ENCODE measurements around the gene MCAT. TPM values are rescaled to one million over a fixed set of nuclear protein-coding genes. Genes with fewer than 3 reads are reported as not detected.
A peak's percentile ranks its signal among the peaks of the same experiment; 100 is the strongest.

Gene MCAT
- total and polyA plus RNA-seq, 2 of the 4 experiments (the other 2 are of a cell fraction) = 7.3 to 19.7 TPM

GRCh38 chr22:43100225-43100624 lies 43.0 kb downstream of the MCAT start:
- 80% methylated on average over 1 of the region's 5 CpGs; no CpG with 5 or more reads in 1 of the 2 experiments for WGBS, 2 experiments (ENCODE audit: extremely low coverage in 2 of 2, insufficient read length in 1 of 2)
- no peak for TF ChIP-seq CTCF (conservative IDR thresholded peaks at IDR 0.05; ENCODE audit: low read depth, low read length)
- peak; percentile 14; the same call in 1 of the 2 replicates for TF ChIP-seq BHLHE40 (IDR thresholded peaks at IDR 0.05; ENCODE audit: low read depth, low read length)
- TF ChIP-seq FOS (IDR thresholded peaks at IDR 0.05; ENCODE audit: low read depth, low read length) = no peak
- TF ChIP-seq MAFK (IDR thresholded peaks at IDR 0.05; ENCODE audit: low read depth, low read length) = no peak
- H3K56ac ChIP-seq (ENCODE audit: extremely low read depth, insufficient read depth, low read length) = no peak overlapping the region
- no peak overlapping the region for H3K4ac ChIP-seq (ENCODE audit: low read depth, low read length)
- H3K4me2 ChIP-seq (ENCODE audit: low read depth, low read length) = no peak overlapping the region
- no peak overlapping the region for H3K9ac ChIP-seq (ENCODE audit: low read depth, low read length)
- H3K23ac ChIP-seq (ENCODE audit: low read depth, low read length) = no peak overlapping the region
- no peak overlapping the region for H3K14ac ChIP-seq (replicated peaks; ENCODE audit: low read depth, low read length)
- BruUV-seq (replicated peaks) = no TSS peak
- H4K5ac ChIP-seq (ENCODE audit: low read depth, low read length) = no peak overlapping the region; the same call in 1 of the 2 replicates
- POLR2A ChIA-PET (ENCODE audit: unreplicated experiment) = no interaction called here
- peak overlapping the region; percentile 35 for H2AFZ ChIP-seq (replicated peaks; ENCODE audit: low read length, poor library complexity)
- no peak overlapping the region for H2BK120ac ChIP-seq (ENCODE audit: low read depth, low read length)
- no peak overlapping the region for H2AK5ac ChIP-seq (ENCODE audit: low read depth, low read length)
- H2AK9ac ChIP-seq (replicated peaks; ENCODE audit: low read depth, low read length, poor library complexity) = no peak overlapping the region
- dilution Hi-C loops (cut with HindIII; ENCODE audit: low sequenced_read_pairs, unreplicated experiment) (no loop called here), in situ Hi-C loops (cut with MboI; ENCODE audit: low sequenced_read_pairs) (no loop called here), intact Hi-C loops (cut with micrococcal nuclease) (no loop called here)
- no peaks in the 10 kb centered on the region for H3K36me3 ChIP-seq (ENCODE audit: control insufficient read depth, insufficient read depth, low read length)
- H2BK20ac ChIP-seq (ENCODE audit: low read depth, low read length) = no peak overlapping the region
- ATAC-seq (ENCODE audit: low read depth) = no peak; the same call in 1 of the 2 replicates
- H3K9me3 ChIP-seq (ENCODE audit: control insufficient read depth, insufficient read depth, low read length) = peaks cover 6% of the 10 kb centered on the region
- no peak overlapping the region for H2BK15ac ChIP-seq (ENCODE audit: low read depth, low read length)
- H3K4me1 ChIP-seq (ENCODE audit: control insufficient read depth, insufficient read depth, low read length) = peaks cover 3% of the 10 kb centered on the region; the same call in 1 of the 2 replicates
- no peak overlapping the region for H4K91ac ChIP-seq (ENCODE audit: insufficient read depth, low read depth, low read length)
- CTCF ChIA-PET = no interaction called here
- H3K27me3 ChIP-seq (ENCODE audit: control insufficient read depth, insufficient read depth, low read length) = no peaks in the 10 kb centered on the region
- peak; percentile 68 for DNase-seq
- H4K20me1 ChIP-seq (ENCODE audit: insufficient read depth, low read length) = no peaks in the 10 kb centered on the region
- no peak overlapping the region for H3K4me3 ChIP-seq (ENCODE audit: insufficient read depth, low read depth, low read length)
- no peak overlapping the region for H2BK5ac ChIP-seq (ENCODE audit: low read depth, low read length, poor library complexity, severe bottlenecking)
- H3K18ac ChIP-seq (ENCODE audit: low read depth, low read length) = peak overlapping the region; percentile 47; the same call in 1 of the 2 replicates
- peak overlapping the region in 1 of 2 experiments; percentile 34; a peak in 1 of 4 replicates for H4K8ac ChIP-seq (ENCODE audit: low read depth in 2 of 2, low read length in 2 of 2)
- 0 out of 2 replicates have a peak, but pooled peaks cover 4% of the 10 kb centered on the region for H3K9me1 ChIP-seq (ENCODE audit: insufficient read depth, low read length)
- no peaks in the 10 kb centered on the region for H3K79me1 ChIP-seq (ENCODE audit: low read depth in 1 of 2, low read length in 2 of 2)
- H3K27ac ChIP-seq (ENCODE audit: insufficient read depth, low read length) = no peak overlapping the region

Data from IMR-90 (cell line).